Adrenal gland (tissue), 12 donors: Measurements from ENCODE around the gene BRSK2. TPM values are rescaled to one million over a fixed set of nuclear protein-coding genes. Genes with fewer than 3 reads are reported as not detected.

Experiments
- DNase-seq, 7 donors: peaks; one replicate each; pipeline ENCODE4 v3.0.0-alpha.2; 2019 to 2020
- H3K27ac ChIP-seq, 5 donors: fragments of 200-600 bp; sonication (generic) in 4 of 5; 1 replicate in 3 of 5; 2 replicates in 2 of 5; pipeline versions ENCODE4 v1.5.1 to v1.8.0; 2016 to 2020; ENCODE audit warnings: mild to moderate bottlenecking in 1 of 5
- H3K27me3 ChIP-seq: fragments of 200-600 bp; 2 replicates; pipeline ENCODE4 v1.8.0; 2021
- H3K36me3 ChIP-seq, 2 donors: fragments of 200-600 bp; replicated peaks in 1 of 2; 1 replicate in 1 of 2; 2 replicates in 1 of 2; pipeline versions ENCODE4 v1.5.1 to v1.8.0; 2018 to 2022
- H3K4me1 ChIP-seq, 2 donors: fragments of 200-600 bp; replicated peaks in 1 of 2; 1 replicate in 1 of 2; 2 replicates in 1 of 2; pipeline versions ENCODE4 v1.5.1 to v1.8.0; 2018 to 2021
- H3K4me3 ChIP-seq, 4 donors: fragments of 200-600 bp; sonication (generic) in 3 of 4; one replicate each; pipeline ENCODE4 v1.5.1; 2016 to 2018
- H3K9me3 ChIP-seq, 3 donors: fragments of 200-600 bp; sonication (generic) in 1 of 3; replicated peaks in 1 of 3; 1 replicate in 2 of 3; 2 replicates in 1 of 3; pipeline versions ENCODE4 v1.5.1 to v1.8.0; 2016 to 2021
- POLR2A ChIP-seq, 2 donors: fragments of 450-650 bp; IDR thresholded peaks; one replicate each; pipeline ENCODE4 v1.6.1; 2017; ENCODE audit warnings: antibody characterized with exemption in 2 of 2, mild to moderate bottlenecking in 2 of 2, moderate library complexity in 1 of 2
- WGBS, 4 donors: extraction: QIAGEN DNeasy Blood & Tissue Kit in 2 of 4; methylation state at CpG; one replicate each; pipeline versions ENCODE4 v1.1.5 to v1.1.7; 2013 to 2017; 5-methylcytosine and 5-hydroxymethylcytosine counted together
- intact Hi-C, 2 donors: fragments of 100-400 bp; cut with DNase I; formaldehyde crosslinking; loops; one replicate each; pipeline versions ENCODE4 v1.14.1 to v1.15.0; 2022 to 2023
- polyA plus RNA-seq, 3 donors: library from polyadenylated mRNA; stranded (reverse); fragments of 200-250 nt in 2 of 3; fragments of 350-450 nt in 1 of 3; fragmentation: Illumina TruSeq in 1 of 3; extraction: RNeasy Lipid Tissue Mini Kit (QIAGEN cat#74804) in 1 of 3; gene quantifications; one replicate each; pipeline ENCODE4 v1.2.3, GENCODE V29; 2013 to 2014
- total RNA-seq, 9 donors: library from RNA; depleted of rRNA in 4 of 9; stranded (reverse); fragments of >200 nt in 4 of 9; fragments of 120-200 nt in 1 of 9; fragmentation: NEBNext Ultra II Directional in 1 of 9; extraction: Animal tissue kit (Norgen Biotek cat#: 25700) in 1 of 9; gene quantifications; one replicate each; pipeline versions ENCODE4 v1.1.0 to v1.2.4, GENCODE V29; 2013 to 2023
- TF ChIP-seq, protein P1 (sequence below), 6 experiments: fragments of 450-650 bp in 4 of 6; fragments of 200-600 bp in 2 of 6; sonication (generic) in 1 of 6; IDR thresholded peaks; 1 replicate in 5 of 6; 2 replicates in 1 of 6; pipeline versions ENCODE4 v1.5.1 to v1.8.0; 2016 to 2021; ENCODE audit warnings: antibody characterized with exemption in 6 of 6, mild to moderate bottlenecking in 2 of 6, moderate library complexity in 1 of 6
- donor health status: healthy with polysubstance abuse.
- donor health status: Bipolar disorder and iron deficiency.
- donor health status: DM: yes; HTN: yes; CAD: no.
- donor health status: DM: no; HTN: no; CAD: no.
- donor health status: DM: no; HTN: no; CAD: no.
- donor health status: DM: yes; HTN: yes; CAD: no.

Gene BRSK2
- total and polyA plus RNA-seq, 12 donors = 0.18 to 24.5 (median 1.4) TPM; not detected in 1

DNA sequence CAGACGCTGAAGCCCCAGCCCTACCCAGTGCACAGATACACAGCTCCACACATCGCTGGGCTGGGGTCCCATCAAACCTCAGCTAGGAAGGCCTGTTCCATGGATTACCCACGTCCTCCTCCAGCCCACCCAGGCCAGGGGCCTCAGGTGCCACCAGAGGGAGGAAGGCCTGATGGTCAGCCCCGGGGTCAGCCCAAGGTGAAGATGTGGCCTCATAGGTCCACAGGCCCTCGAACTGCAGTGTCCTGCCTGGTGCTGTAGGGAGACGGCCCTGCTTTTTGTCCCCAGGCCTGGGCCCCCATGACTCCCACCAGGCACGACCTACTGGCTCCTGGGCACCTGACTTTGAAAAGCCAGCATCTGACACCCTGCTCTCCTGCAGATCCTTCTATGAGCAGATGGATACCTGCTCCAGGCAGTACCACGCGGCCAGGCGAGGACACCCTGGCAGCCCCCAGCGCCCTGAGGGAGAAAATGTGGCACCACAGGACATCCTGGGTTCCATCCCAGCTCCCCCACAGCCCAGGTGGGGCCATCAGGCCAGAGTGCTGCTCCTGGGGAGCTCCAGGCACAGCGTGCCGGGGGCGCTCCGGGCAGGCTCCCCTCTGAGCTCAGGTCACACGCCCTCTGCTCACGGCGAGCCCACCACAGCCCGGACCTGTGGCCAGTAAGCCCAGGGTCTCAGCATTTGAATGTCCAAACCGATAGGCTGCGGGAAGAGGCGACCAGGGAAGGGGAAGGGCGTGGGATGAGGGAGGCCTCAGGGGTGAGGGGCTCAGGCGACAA lies 112.6 kb downstream of the BRSK2 start:
- H3K9me3 ChIP-seq = no peaks in the 10 kb centered on the region
- peaks cover 9 to 33% of the 10 kb centered on the region in 2 donors for H3K4me1 ChIP-seq
- H3K4me3 ChIP-seq = no peak overlapping the region
- WGBS, 4 donors = 83 to 92% (median 90%) methylated on average over 8 to 24 of the region's 24 CpGs
- H3K27ac ChIP-seq = peak overlapping the region in 1 of 5 donors; percentile 32
- intact Hi-C loops = no loop called here
- TF ChIP-seq, protein P1, sequence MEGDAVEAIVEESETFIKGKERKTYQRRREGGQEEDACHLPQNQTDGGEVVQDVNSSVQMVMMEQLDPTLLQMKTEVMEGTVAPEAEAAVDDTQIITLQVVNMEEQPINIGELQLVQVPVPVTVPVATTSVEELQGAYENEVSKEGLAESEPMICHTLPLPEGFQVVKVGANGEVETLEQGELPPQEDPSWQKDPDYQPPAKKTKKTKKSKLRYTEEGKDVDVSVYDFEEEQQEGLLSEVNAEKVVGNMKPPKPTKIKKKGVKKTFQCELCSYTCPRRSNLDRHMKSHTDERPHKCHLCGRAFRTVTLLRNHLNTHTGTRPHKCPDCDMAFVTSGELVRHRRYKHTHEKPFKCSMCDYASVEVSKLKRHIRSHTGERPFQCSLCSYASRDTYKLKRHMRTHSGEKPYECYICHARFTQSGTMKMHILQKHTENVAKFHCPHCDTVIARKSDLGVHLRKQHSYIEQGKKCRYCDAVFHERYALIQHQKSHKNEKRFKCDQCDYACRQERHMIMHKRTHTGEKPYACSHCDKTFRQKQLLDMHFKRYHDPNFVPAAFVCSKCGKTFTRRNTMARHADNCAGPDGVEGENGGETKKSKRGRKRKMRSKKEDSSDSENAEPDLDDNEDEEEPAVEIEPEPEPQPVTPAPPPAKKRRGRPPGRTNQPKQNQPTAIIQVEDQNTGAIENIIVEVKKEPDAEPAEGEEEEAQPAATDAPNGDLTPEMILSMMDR (IDR thresholded peaks at IDR 0.05) = no peak
- no peak for TF ChIP-seq POLR2A (IDR thresholded peaks at IDR 0.05)
- H3K27me3 ChIP-seq = no peaks in the 10 kb centered on the region
- no peaks in the 10 kb centered on the region for H3K36me3 ChIP-seq
- no peak for DNase-seq

GRCh38 chr11:1502954-1503707 lies 113.4 kb downstream of the BRSK2 start:
- DNase-seq = peak in 1 of 7 donors; percentile 74
- intact Hi-C loops = no loop called here
- 65 to 84% (median 75%) methylated on average over 4 to 20 of the region's 20 CpGs for WGBS, 4 donors
- H3K27ac ChIP-seq = peak overlapping the region in 1 of 5 donors; percentile 58
- no peaks in the 10 kb centered on the region for H3K27me3 ChIP-seq
- no peaks in the 10 kb centered on the region for H3K9me3 ChIP-seq
- no peaks in the 10 kb centered on the region for H3K36me3 ChIP-seq
- TF ChIP-seq, protein P1 (IDR thresholded peaks at IDR 0.05) = no peak
- no peak for TF ChIP-seq POLR2A (IDR thresholded peaks at IDR 0.05)
- no peak overlapping the region for H3K4me3 ChIP-seq
- peaks cover 16 to 37% of the 10 kb centered on the region in 2 donors for H3K4me1 ChIP-seq

DNA sequence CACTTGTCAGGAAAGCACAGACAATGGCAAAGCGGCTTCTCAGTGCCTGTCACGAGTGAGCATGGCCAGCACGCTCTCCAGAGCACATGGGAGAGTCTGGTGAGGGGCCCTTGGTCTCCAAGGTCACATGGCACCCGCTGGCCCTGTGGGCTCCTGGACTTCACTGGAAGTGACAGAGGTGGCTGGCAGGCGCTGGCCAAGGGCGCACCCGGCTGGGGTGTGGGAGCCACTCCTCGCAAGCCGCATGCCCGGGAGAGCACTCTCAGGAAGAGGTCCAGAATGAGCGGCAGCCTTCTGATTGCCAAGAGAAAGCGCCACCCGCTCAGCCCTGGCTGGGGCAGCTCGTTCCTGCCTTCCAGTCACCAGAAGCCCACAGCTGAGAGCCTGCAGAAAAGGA lies 114.0 kb downstream of the BRSK2 start:
- Histone ChIP-seq H3K4me1 (peaks cover 16 to 37% of the 10 kb centered on the region in 2 donors), H3K4me3 (no peak overlapping the region), H3K27me3 (no peaks in the 10 kb centered on the region), H3K36me3 (no peaks in the 10 kb centered on the region), H3K27ac (peak overlapping the region in 1 of 5 donors; percentile 58), H3K9me3 (no peaks in the 10 kb centered on the region)
- peak in 6 of 7 donors; percentile 45 to 78 (median 60) for DNase-seq
- 55 to 76% (median 58%) methylated on average over 11 to 14 of the region's 14 CpGs; no CpG with 5 or more reads in 1 of the 4 donors for WGBS, 4 donors
- TF ChIP-seq POLR2A (IDR thresholded peaks at IDR 0.05) = no peak
- TF ChIP-seq, protein P1 (IDR thresholded peaks at IDR 0.05) = no peak
- intact Hi-C loops = no loop called here

DNA sequence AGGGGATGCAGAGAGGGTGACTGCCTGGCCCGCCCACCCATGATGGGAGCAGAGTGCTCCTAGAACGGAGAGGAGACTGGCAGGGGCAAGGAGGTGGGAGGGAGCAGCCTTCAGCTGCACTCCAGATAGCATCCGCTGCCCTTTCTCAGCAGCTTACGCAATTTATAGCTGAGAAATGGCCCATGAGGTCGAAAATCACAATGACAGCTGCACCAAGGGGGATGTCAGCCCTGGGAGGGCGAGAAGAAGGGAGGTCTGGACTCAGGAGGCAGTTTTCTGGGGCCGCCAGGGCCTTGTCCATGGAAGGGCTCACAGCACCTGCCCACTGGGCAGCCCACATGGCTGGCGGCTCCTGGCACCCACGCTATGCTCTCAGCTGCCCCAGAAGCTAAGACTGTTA lies 114.4 kb downstream of the BRSK2 start:
- no peaks in the 10 kb centered on the region for H3K27me3 ChIP-seq
- peak overlapping the region in 1 of 5 donors; percentile 58 for H3K27ac ChIP-seq
- H3K9me3 ChIP-seq = no peaks in the 10 kb centered on the region
- WGBS, 4 donors = 51 to 81% (median 70%) methylated on average over 4 to 9 of the region's 9 CpGs
- no peak overlapping the region for H3K4me3 ChIP-seq
- TF ChIP-seq, protein P1 (IDR thresholded peaks at IDR 0.05) = no peak
- TF ChIP-seq POLR2A (IDR thresholded peaks at IDR 0.05) = no peak
- H3K4me1 ChIP-seq = peaks cover 16 to 37% of the 10 kb centered on the region in 2 donors
- intact Hi-C loops = no loop called here
- DNase-seq = peak in 1 of 7 donors; percentile 37
- H3K36me3 ChIP-seq = no peaks in the 10 kb centered on the region
